T-cell (primary cell): ENCODE data around the gene GAK. TPM values are rescaled to one million over a fixed set of nuclear protein-coding genes. Genes with fewer than 3 reads are reported as not detected.

Experiments
- ATAC-seq, 4 experiments: fragments of 200-7000 bp in 3 of 4; fragments of 150-1000 bp in 1 of 4; cut with Tn5 transposase; replicated peaks in 1 of 4; 1 replicate in 3 of 4; 2 replicates in 1 of 4; pipeline ENCODE4 v1.10.0; 2021; ENCODE audit warnings: moderate library complexity in 3 of 4, mild to moderate bottlenecking in 2 of 4, moderate number of reproducible peaks in 1 of 4
- CTCF ChIA-PET, 2 donors: fragments of 300-600 bp; sonication (Branson Sonifier 250); formaldehyde crosslinking; loops; one replicate each; lab custom pipeline; 2022; ENCODE audit warnings: antibody characterized with exemption in 2 of 2; lab: Charles Lee
- POLR2A ChIA-PET, 2 donors: fragments of 300-600 bp; sonication (Branson Sonifier 250); formaldehyde crosslinking; loops; one replicate each; lab custom pipeline; 2022; ENCODE audit warnings: antibody characterized with exemption in 2 of 2; lab: Charles Lee
- DNase-seq, 35 experiments: peaks; one replicate each; pipeline versions ENCODE4 v3.0.0 to v3.0.0-alpha.2; 2013 to 2023
- H3K27ac ChIP-seq: one replicate; pipeline ENCODE4 v1.5.1; 2013; ENCODE audit warnings: low read length
- H3K27me3 ChIP-seq, 2 experiments: replicated peaks in 1 of 2; 1 replicate in 1 of 2; 2 replicates in 1 of 2; pipeline versions ENCODE4 v1.6.1 to v1.7.0; 2013; ENCODE audit warnings: low read length in 1 of 2, mixed read lengths in 1 of 2; ENCODE audit not compliant: control insufficient read depth in 2 of 2, insufficient read depth in 2 of 2; ENCODE audit errors: extremely low read depth in 1 of 2
- H3K36me3 ChIP-seq, 2 donors: 1 replicate in 1 of 2; 2 replicates in 1 of 2; pipeline versions ENCODE4 v1.6.1 to v1.7.0; 2013; ENCODE audit warnings: low read length in 1 of 2; ENCODE audit not compliant: control insufficient read depth in 2 of 2, insufficient read depth in 1 of 2; ENCODE audit errors: extremely low read depth in 1 of 2
- H3K4me1 ChIP-seq, 2 experiments: 1 replicate in 1 of 2; 2 replicates in 1 of 2; pipeline versions ENCODE4 v1.6.1 to v1.7.0; 2013; ENCODE audit warnings: low read length in 2 of 2, mixed read lengths in 1 of 2; ENCODE audit not compliant: insufficient read depth in 2 of 2, control insufficient read depth in 1 of 2; ENCODE audit errors: extremely low read depth in 1 of 2
- H3K4me3 ChIP-seq, 2 donors: 1 replicate in 1 of 2; 2 replicates in 1 of 2; pipeline versions ENCODE4 v1.5.1 to v1.7.0; 2013; ENCODE audit warnings: mild to moderate bottlenecking in 2 of 2, low read length in 1 of 2, moderate library complexity in 1 of 2; ENCODE audit not compliant: control insufficient read depth in 1 of 2; ENCODE audit errors: extremely low read depth in 1 of 2
- H3K9me3 ChIP-seq: 2 replicates; pipeline ENCODE4 v1.7.0; 2013
- H3K27ac Mint-ChIP-seq, 2 donors: one replicate each; pipeline ENCODE4 v1.8.0; 2020 to 2021; ENCODE audit warnings: mild to moderate bottlenecking in 2 of 2, mixed read lengths in 2 of 2
- H3K27me3 Mint-ChIP-seq, 2 donors: one replicate each; pipeline ENCODE4 v1.8.0; 2021 to 2022; ENCODE audit warnings: mixed read lengths in 2 of 2
- H3K36me3 Mint-ChIP-seq: one replicate; pipeline ENCODE4 v1.8.0; 2021; ENCODE audit warnings: mixed read lengths
- H3K4me1 Mint-ChIP-seq, 3 donors: one replicate each; pipeline ENCODE4 v1.8.0; 2020 to 2022; ENCODE audit warnings: mixed read lengths in 3 of 3, mild to moderate bottlenecking in 1 of 3
- H3K4me3 Mint-ChIP-seq, 3 donors: one replicate each; pipeline ENCODE4 v1.8.0; 2020 to 2022; ENCODE audit warnings: mild to moderate bottlenecking in 3 of 3, mixed read lengths in 3 of 3, moderate library complexity in 3 of 3
- H3K9me3 Mint-ChIP-seq, 3 donors: one replicate each; pipeline ENCODE4 v1.8.0; 2020 to 2022; ENCODE audit warnings: mixed read lengths in 3 of 3
- WGBS: methylation state at CpG from one replicate; pipeline ENCODE4 v1.1.5; 2013; ENCODE audit warnings: missing lambda C conversion rate; ENCODE audit not compliant: insufficient coverage; 5-methylcytosine and 5-hydroxymethylcytosine counted together
- total RNA-seq, 35 experiments: library from RNA in 6 of 35; stranded (reverse) in 6 of 35; fragments of 120-200 nt in 1 of 35; gene quantifications; one replicate each; pipeline versions ENCODE4 v1.2.1 to v1.2.4 and lab custom pipeline; 2013 to 2026

GAK gene
- total RNA-seq, 5 donors from 2014 or later (not counting 1 experiment from before 2014, with no cell fraction given), result 182 to 225 (median 218) TPM

- no peak overlapping the region for H3K27ac Mint-ChIP-seq
- no peaks in the 10 kb centered on the region for H3K9me3 Mint-ChIP-seq
- Histone ChIP-seq H3K9me3 (no peaks in the 10 kb centered on the region), H3K4me1 (peaks cover 0 to 19% of the 10 kb centered on the region in 2 experiments), H3K36me3 (no peaks in the 10 kb centered on the region), H3K4me3 (no peak overlapping the region), H3K27ac (no peak overlapping the region), H3K27me3 (peaks cover 3 to 84% of the 10 kb centered on the region in 2 experiments)
- ChIA-PET POLR2A (interaction anchor here in 1 of 2 donors (0.5 kb wide), 1 partner anchor 57 kb away, joined by 9 read pairs; no protein-coding TSS in a partner anchor), CTCF (no interaction called here)
- peaks cover 3% of the 10 kb centered on the region for H3K36me3 Mint-ChIP-seq
- H3K4me3 Mint-ChIP-seq, result peak overlapping the region; percentile 17 to 46 (median 43)
- no peak for ATAC-seq
- WGBS, result 34% methylated on average over 11 of the region's 20 CpGs
- H3K4me1 Mint-ChIP-seq, result peaks cover 0 to 10% (median 7%) of the 10 kb centered on the region in 3 donors
- H3K27me3 Mint-ChIP-seq, result peaks cover 20 to 46% of the 10 kb centered on the region in 2 donors
- peak in 1 of 35 experiments; percentile 14 for DNase-seq
Measured at GRCh38 chr4:827209-828081, 104.7 kb downstream of the GAK start.

- WGBS, result 5% methylated on average over 55 of the region's 75 CpGs
- DNase-seq (peak in 1 of 35 experiments; percentile 18), ATAC-seq (no peak)
- POLR2A ChIA-PET, result no interaction called here
- no peak overlapping the region for H3K4me3 ChIP-seq
- Mint-ChIP-seq H3K27me3 (peaks cover 28 to 54% of the 10 kb centered on the region in 2 donors), H3K36me3 (peaks cover 3% of the 10 kb centered on the region), H3K27ac (no peak overlapping the region), H3K4me3 (peak overlapping the region in 1 of 3 donors; percentile 46), H3K4me1 (peaks cover 0 to 10% (median 7%) of the 10 kb centered on the region in 3 donors), H3K9me3 (no peaks in the 10 kb centered on the region)
- H3K9me3 ChIP-seq, result no peaks in the 10 kb centered on the region
- H3K4me1 ChIP-seq, result peaks cover 0 to 19% of the 10 kb centered on the region in 2 experiments
- CTCF ChIA-PET, result no interaction called here
- H3K27ac ChIP-seq, result no peak overlapping the region
- no peaks in the 10 kb centered on the region for H3K36me3 ChIP-seq
- peaks cover 3 to 86% of the 10 kb centered on the region in 2 experiments for H3K27me3 ChIP-seq
Measured at GRCh38 chr4:826508-827208, 105.5 kb downstream of the GAK start.

- 6% methylated on average over 26 of the region's 61 CpGs for WGBS
- peaks cover 3 to 87% of the 10 kb centered on the region in 2 experiments for H3K27me3 ChIP-seq
Measured at GRCh38 chr4:825971-826330, 106.2 kb downstream of the GAK start, which contains the start of gene CPLX1. Gene CPLX1, minus strand, starts transcription at chr4:826129. Its CDS starts 1,607 bp downstream, at chr4:824522.

GRCh38 chr4:825063-825970 is 106.8 kb downstream of the GAK start:
- ATAC-seq (peak; percentile 76 to 84 (median 78)), DNase-seq (peak in 26 of 35 experiments; percentile 7 to 64 (median 28))
- Histone ChIP-seq H3K27ac (no peak overlapping the region), H3K9me3 (no peaks in the 10 kb centered on the region), H3K4me1 (peaks cover 0 to 19% of the 10 kb centered on the region in 2 experiments), H3K4me3 (peak overlapping the region in 1 of 2 donors; percentile 19), H3K27me3 (peaks cover 3 to 87% of the 10 kb centered on the region in 2 experiments), H3K36me3 (no peaks in the 10 kb centered on the region)
- H3K4me1 Mint-ChIP-seq, result peaks cover 0 to 8% (median 7%) of the 10 kb centered on the region in 3 donors
- peaks cover 34 to 57% of the 10 kb centered on the region in 2 donors for H3K27me3 Mint-ChIP-seq
- peaks cover 3% of the 10 kb centered on the region for H3K36me3 Mint-ChIP-seq
- CTCF ChIA-PET, result interaction anchor here in 1 of 2 donors (0.7 to 1.1 kb wide), 2 partner anchors 83 to 372 kb away, joined by 5 to 6 read pairs; no protein-coding TSS in a partner anchor
- WGBS, result 8% methylated on average over 71 of the region's 94 CpGs
- H3K9me3 Mint-ChIP-seq, result no peaks in the 10 kb centered on the region
- POLR2A ChIA-PET, result no interaction called here
- no peak overlapping the region for H3K27ac Mint-ChIP-seq
- H3K4me3 Mint-ChIP-seq, result peak overlapping the region in 2 of 3 donors; percentile 21 to 61

More at GRCh38 chr4:825971-826330, 106.2 kb downstream of the GAK start, which contains the start of gene CPLX1:
- peaks cover 33 to 59% of the 10 kb centered on the region in 2 donors for H3K27me3 Mint-ChIP-seq
- Histone ChIP-seq H3K4me1 (peaks cover 0 to 19% of the 10 kb centered on the region in 2 experiments), H3K36me3 (no peaks in the 10 kb centered on the region), H3K27ac (no peak within 1 kb of the TSS), H3K9me3 (no peaks in the 10 kb centered on the region), H3K4me3 (peak within 1 kb of the TSS in 1 of 2 donors; percentile 19)
- no peaks in the 10 kb centered on the region for H3K9me3 Mint-ChIP-seq
- ChIA-PET POLR2A (no interaction called here), CTCF (interaction anchor here in 1 of 2 donors (0.7 kb wide), 1 partner anchor 372 kb away, joined by 6 read pairs; no protein-coding TSS in a partner anchor)
- DNase-seq, result peak in 4 of 35 experiments; percentile 3 to 47 (median 15)
- H3K27ac Mint-ChIP-seq, result no peak within 1 kb of the TSS
- peak in 3 of 4 experiments; percentile 13 to 48 (median 15) for ATAC-seq
- peaks cover 0 to 8% (median 7%) of the 10 kb centered on the region in 3 donors for H3K4me1 Mint-ChIP-seq
- H3K36me3 Mint-ChIP-seq, result peaks cover 3% of the 10 kb centered on the region
- H3K4me3 Mint-ChIP-seq, result peak within 1 kb of the TSS in 2 of 3 donors; percentile 21 to 61

- no peak for DNase-seq
- H3K27ac ChIP-seq, result no peak overlapping the region
- H3K27me3 ChIP-seq, result peaks cover 3 to 86% of the 10 kb centered on the region in 2 experiments
- peaks cover 3% of the 10 kb centered on the region for H3K36me3 Mint-ChIP-seq
- H3K9me3 Mint-ChIP-seq, result no peaks in the 10 kb centered on the region
- no peaks in the 10 kb centered on the region for H3K36me3 ChIP-seq
- no peaks in the 10 kb centered on the region for H3K9me3 ChIP-seq
- WGBS, result 11% methylated on average over 17 of the region's 23 CpGs
- CTCF ChIA-PET, result interaction anchor here in 1 of 2 donors (1.1 kb wide), 1 partner anchor 83 kb away, joined by 5 read pairs; no protein-coding TSS in a partner anchor
- H3K4me3 Mint-ChIP-seq, result peak overlapping the region in 1 of 3 donors; percentile 61
- H3K4me1 ChIP-seq, result peaks cover 0 to 19% of the 10 kb centered on the region in 2 experiments
- H3K27ac Mint-ChIP-seq, result no peak overlapping the region
- H3K27me3 Mint-ChIP-seq, result peaks cover 34 to 58% of the 10 kb centered on the region in 2 donors
- H3K4me3 ChIP-seq, result peak overlapping the region in 1 of 2 donors; percentile 2
- H3K4me1 Mint-ChIP-seq, result peaks cover 0 to 8% (median 7%) of the 10 kb centered on the region in 3 donors
- ATAC-seq, result no peak
- POLR2A ChIA-PET, result no interaction called here
Measured at GRCh38 chr4:824461-825062, 107.6 kb downstream of the GAK start.
